IMR-90 (cell line): Measurements from ENCODE around the gene RERE.
"Not testable (repeated sequence)": the region's sequence is repeated elsewhere in the genome, so short reads cannot be mapped to it uniquely, and the experiment has no call there.

ENCODE experiments used
- BHLHE40 ChIP-seq: fragments of 150-350 bp; IDR thresholded peaks from 2 replicates; pipeline ENCODE4 v1.6.1; 2016; ENCODE audit warnings: mild to moderate bottlenecking, low read depth, low read length
- CEBPB ChIP-seq: IDR thresholded peaks from 2 replicates; pipeline ENCODE4 v1.6.1; 2012; ENCODE audit warnings: low read depth, low read length, improper control_type of control experiment
- CHD1 ChIP-seq: IDR thresholded peaks from 2 replicates; pipeline ENCODE4 v1.6.1; 2012; ENCODE audit warnings: low read depth, low read length, improper control_type of control experiment
- MAFK ChIP-seq: IDR thresholded peaks from 2 replicates; pipeline ENCODE4 v1.6.1; 2012; ENCODE audit warnings: low read depth, low read length, improper control_type of control experiment
- MAZ ChIP-seq: IDR thresholded peaks from 2 replicates; pipeline ENCODE4 v1.6.1; 2012; ENCODE audit warnings: low read depth, mild to moderate bottlenecking, low read length, improper control_type of control experiment, moderate library complexity, borderline replicate concordance
- MXI1 ChIP-seq: IDR thresholded peaks from 2 replicates; pipeline ENCODE4 v1.6.1; 2012; ENCODE audit warnings: low read depth, mild to moderate bottlenecking, low read length, moderate library complexity, borderline replicate concordance
- POLR2A ChIP-seq: IDR thresholded peaks from 2 replicates; pipeline ENCODE4 v1.6.1; 2012; ENCODE audit warnings: mild to moderate bottlenecking, low read depth, low read length
- RAD21 ChIP-seq: IDR thresholded peaks from 2 replicates; pipeline ENCODE4 v1.6.1; 2012; ENCODE audit warnings: low read length, improper control_type of control experiment
- RCOR1 ChIP-seq: IDR thresholded peaks from 2 replicates; pipeline ENCODE4 v1.6.1; 2012; ENCODE audit warnings: mild to moderate bottlenecking, low read length, improper control_type of control experiment; ENCODE audit not compliant: insufficient replicate concordance
- SMC3 ChIP-seq: fragments of 150-350 bp; IDR thresholded peaks from 2 replicates; pipeline ENCODE4 v1.6.1; 2016; ENCODE audit warnings: low read depth, mild to moderate bottlenecking, antibody characterized with exemption, low read length, moderate library complexity
- TF ChIP-seq, protein P1 (sequence below): conservative IDR thresholded peaks from 2 replicates; pipeline ENCODE4 v1.5.1; 2012; ENCODE audit warnings: mild to moderate bottlenecking, low read depth, low read length, improper control_type of control experiment
- TF ChIP-seq, protein P2 (sequence below): fragments of 150-350 bp; IDR thresholded peaks from 2 replicates; pipeline ENCODE4 v1.6.1; 2017; ENCODE audit warnings: mild to moderate bottlenecking, antibody characterized with exemption, low read length, low read depth

DNA sequence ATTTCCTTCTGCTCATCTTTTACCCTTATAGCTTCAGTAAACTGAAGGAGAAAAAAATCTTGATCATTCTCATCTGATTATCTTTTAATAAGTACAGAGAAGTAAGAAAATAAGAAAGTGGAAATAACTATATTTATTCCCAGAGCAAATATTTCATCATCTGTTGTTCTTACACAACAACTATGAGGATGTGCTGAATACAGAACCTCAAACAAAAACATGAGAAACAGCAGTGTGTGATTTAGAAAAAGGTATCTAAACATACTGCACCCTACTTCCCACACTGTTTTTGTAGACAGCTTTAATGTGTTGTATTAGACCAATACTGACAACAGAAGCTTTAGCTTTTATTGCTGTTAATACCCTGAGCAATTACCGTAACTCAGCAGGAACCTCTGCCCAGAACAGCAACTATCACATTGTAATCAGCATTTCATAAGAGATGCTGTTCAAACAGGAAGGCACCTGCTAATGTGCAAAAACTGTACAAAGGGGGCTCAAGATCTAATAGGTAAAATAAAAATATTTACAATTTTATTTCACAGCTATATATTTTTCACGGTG lies 195.6 kb downstream of the RERE start:
- TF ChIP-seq, protein P1, sequence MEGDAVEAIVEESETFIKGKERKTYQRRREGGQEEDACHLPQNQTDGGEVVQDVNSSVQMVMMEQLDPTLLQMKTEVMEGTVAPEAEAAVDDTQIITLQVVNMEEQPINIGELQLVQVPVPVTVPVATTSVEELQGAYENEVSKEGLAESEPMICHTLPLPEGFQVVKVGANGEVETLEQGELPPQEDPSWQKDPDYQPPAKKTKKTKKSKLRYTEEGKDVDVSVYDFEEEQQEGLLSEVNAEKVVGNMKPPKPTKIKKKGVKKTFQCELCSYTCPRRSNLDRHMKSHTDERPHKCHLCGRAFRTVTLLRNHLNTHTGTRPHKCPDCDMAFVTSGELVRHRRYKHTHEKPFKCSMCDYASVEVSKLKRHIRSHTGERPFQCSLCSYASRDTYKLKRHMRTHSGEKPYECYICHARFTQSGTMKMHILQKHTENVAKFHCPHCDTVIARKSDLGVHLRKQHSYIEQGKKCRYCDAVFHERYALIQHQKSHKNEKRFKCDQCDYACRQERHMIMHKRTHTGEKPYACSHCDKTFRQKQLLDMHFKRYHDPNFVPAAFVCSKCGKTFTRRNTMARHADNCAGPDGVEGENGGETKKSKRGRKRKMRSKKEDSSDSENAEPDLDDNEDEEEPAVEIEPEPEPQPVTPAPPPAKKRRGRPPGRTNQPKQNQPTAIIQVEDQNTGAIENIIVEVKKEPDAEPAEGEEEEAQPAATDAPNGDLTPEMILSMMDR: not testable (repeated sequence)
- TF ChIP-seq POLR2A, RAD21, CHD1, MAFK, BHLHE40, CEBPB, MXI1, SMC3, MAZ, RCOR1: not testable (repeated sequence)
- TF ChIP-seq, protein P2, sequence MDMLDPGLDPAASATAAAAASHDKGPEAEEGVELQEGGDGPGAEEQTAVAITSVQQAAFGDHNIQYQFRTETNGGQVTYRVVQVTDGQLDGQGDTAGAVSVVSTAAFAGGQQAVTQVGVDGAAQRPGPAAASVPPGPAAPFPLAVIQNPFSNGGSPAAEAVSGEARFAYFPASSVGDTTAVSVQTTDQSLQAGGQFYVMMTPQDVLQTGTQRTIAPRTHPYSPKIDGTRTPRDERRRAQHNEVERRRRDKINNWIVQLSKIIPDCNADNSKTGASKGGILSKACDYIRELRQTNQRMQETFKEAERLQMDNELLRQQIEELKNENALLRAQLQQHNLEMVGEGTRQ: not testable (repeated sequence)
